Measurements from ENCODE around the gene NPC2. TPM values are rescaled to one million over a fixed set of nuclear protein-coding genes. Genes with fewer than 3 reads are reported as not detected.

The NPC2 gene
- total RNA-seq, 4 donors from 2014 or later = 271 to 717 (median 546) TPM

DNA sequence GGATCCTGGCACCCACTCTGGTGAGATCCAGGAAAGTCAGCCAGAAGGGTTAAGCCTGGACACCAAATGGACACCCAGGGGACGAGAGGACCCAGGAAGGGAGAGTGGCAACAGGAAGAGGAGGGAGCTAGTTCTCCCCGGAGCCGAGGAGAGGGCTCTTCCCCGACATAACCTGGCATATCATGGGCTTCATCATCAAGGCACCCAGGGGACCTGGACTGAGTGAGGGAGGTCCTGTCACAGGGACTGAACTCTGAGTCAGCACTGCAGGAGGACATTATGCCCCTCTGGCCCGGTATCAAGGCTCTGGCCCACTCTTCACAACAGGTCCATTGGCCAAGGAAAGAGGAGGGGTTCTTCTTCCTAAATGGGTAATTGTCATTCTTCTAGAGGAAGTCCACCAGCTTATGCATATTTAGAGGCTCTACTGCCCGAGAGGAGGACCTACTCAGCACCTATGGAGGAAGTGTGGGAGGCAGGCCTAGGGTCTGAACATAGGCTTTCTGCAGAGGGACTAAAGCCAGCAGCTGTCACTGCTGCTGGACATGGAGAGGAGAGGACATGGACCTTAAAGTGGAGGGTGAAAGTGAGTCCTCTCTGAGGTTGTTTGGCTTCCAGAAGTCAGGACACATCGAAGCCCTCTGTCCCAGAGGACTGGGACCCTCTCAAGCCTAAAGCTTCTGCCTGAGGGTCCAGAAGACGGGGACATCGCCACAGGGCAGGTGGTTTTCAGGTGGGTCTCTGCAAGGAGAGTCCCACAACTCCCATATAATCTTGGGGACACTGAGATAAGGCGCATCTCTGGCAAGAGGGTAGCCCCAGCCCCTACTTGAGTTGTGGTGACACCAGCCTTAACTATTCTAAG lies 19.1 kb upstream of the NPC2 start:
- no peak for ATAC-seq (ENCODE audit: low FRiP score)

DNA sequence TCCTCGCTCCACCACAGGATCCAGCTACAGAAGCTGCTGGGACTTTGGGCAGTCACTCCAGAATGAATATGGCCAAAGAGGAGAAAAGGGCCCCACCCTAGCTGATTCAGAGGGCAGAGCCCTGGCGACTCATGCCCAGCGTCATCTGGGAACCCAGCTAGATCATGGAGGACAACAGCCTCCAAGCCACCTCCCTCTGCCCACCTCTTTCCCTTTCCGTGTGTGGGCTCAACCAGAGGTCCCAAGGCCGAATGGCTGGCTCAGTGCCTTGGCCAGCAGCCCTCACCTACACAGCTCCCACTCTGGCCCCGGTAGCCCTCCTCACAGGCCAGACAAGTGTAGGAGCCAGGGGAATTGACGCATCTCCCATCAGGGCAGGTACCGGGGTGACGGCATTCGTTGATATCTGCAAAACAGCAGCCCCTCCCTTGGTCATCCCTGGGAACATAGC lies 17.9 kb upstream of the NPC2 start:
- ATAC-seq (ENCODE audit: low FRiP score) (peak; percentile 33), DNase-seq (ENCODE audit: low spot score) (no peak)
- TF ChIP-seq CTCF (IDR thresholded peaks at IDR 0.05) = no peak

More for the DNA sequence above, 19.1 kb upstream of the NPC2 start:
- TF ChIP-seq CTCF (IDR thresholded peaks at IDR 0.05) = no peak
- no peak for DNase-seq (ENCODE audit: low spot score)

DNA sequence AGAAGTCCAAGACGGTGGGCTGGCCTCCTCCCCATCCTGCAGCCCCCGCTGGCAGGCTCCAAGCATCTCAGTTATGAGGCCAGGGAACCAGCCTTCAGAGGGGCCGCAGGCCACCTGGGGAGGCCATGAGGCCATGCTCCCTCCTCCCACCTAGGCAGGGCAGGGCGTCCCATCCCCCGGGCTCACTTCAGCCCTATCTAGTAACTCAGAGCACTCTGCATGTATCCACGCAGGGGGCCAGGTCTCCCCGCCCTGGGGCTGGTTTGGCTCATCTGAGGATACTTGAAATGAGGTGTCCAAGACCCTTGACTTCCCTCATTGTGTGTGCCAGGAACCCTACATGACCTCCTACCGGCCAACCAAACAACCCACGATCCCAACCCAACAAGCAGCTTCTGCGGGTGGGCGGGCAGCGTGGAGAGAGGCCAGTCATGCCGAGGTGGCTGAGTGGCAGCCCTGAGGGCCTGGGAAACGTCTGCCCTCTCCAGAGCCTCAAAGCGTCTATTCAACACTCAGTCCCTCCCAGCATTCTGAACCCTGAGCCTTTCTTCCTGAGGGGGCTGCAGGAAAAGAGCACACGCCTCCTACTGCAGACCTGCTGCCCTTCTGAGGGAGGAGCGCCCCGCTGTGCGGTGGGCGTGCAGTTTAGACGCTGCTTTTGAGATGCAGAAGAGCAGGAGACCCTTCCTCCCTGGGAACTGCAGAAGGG lies 17.3 kb upstream of the NPC2 start:
- DNase-seq (ENCODE audit: low spot score) (no peak), ATAC-seq (ENCODE audit: low FRiP score) (no peak)
- no peak for TF ChIP-seq CTCF (IDR thresholded peaks at IDR 0.05)

- ATAC-seq (ENCODE audit: low FRiP score) (no peak), DNase-seq (ENCODE audit: low spot score) (no peak)
- no peak for TF ChIP-seq CTCF (IDR thresholded peaks at IDR 0.05)
Observed at GRCh38 chr14:74509587-74510222, 16.6 kb upstream of the NPC2 start.

GRCh38 chr14:74508844-74509428 lies 15.8 kb upstream of the NPC2 start:
- ATAC-seq (ENCODE audit: low FRiP score) (no peak), DNase-seq (ENCODE audit: low spot score) (peak; percentile 2)
- no peak for TF ChIP-seq CTCF (IDR thresholded peaks at IDR 0.05)

- ATAC-seq (ENCODE audit: low FRiP score) = no peak
- no peak for TF ChIP-seq CTCF (IDR thresholded peaks at IDR 0.05)
- DNase-seq (ENCODE audit: low spot score) = peak; percentile 0
Observed at GRCh38 chr14:74508292-74508731, 15.2 kb upstream of the NPC2 start.
